ENCODE measurements around the gene TMEM135. TPM values are rescaled to one million over a fixed set of nuclear protein-coding genes. Genes with fewer than 3 reads are reported as not detected.

TMEM135 gene
- total RNA-seq, 1 donor from 2014 or later = 20.6 TPM

DNA sequence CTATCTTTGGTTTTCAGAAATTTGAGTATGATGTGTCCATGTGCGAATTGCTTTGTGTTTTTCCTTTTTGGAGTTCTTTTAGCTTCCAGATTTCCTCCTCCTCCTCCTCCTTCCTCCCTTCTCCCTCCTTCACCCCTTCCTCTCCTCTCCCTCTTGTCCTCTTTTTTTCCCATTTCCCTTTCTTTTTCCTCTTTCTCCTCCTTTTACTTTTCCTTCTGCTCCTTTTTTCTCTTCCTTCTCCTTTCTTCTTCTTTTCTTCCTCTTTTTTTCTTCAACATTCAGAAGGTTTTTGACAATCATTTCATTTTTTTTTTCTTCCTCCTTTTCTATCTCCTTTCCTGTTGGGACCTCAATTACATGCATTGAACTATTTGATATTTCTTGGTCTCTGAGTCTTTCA is 104.9 kb downstream of the TMEM135 start:
- Histone ChIP-seq H3K4me1 (ENCODE audit: insufficient read depth, low read length) (no peaks in the 10 kb centered on the region), H3K79me2 (ENCODE audit: insufficient read depth, low read length) (no peaks in the 10 kb centered on the region), H3K9ac (ENCODE audit: low read length) (no peak overlapping the region), H3K4me2 (ENCODE audit: low read length) (no peak overlapping the region), H3K27ac (ENCODE audit: low read depth, low read length) (no peak overlapping the region), H3K4me3 (ENCODE audit: insufficient read depth, low read depth, low read length) (no peak overlapping the region), H3K36me3 (ENCODE audit: insufficient read depth, low read length) (no peaks in the 10 kb centered on the region), H4K20me1 (ENCODE audit: insufficient read depth, low read length) (peaks cover 18% of the 10 kb centered on the region), H2AFZ (ENCODE audit: low read depth, low read length) (no peak overlapping the region), H3K27me3 (ENCODE audit: insufficient read depth, low read length) (no peaks in the 10 kb centered on the region), H3K9me3 (ENCODE audit: insufficient read depth, low read depth, low read length) (no peaks in the 10 kb centered on the region)
- H3K27me3 Mint-ChIP-seq (ENCODE audit: low read depth, unreplicated experiment) = no peaks in the 10 kb centered on the region
- H3K4me3 Mint-ChIP-seq (ENCODE audit: unreplicated experiment) = no peak overlapping the region
- DNase-seq (ENCODE audit: low read depth) (no peak), FAIRE-seq (no peak)
- H3K36me3 Mint-ChIP-seq (ENCODE audit: low read depth, unreplicated experiment) = no peaks in the 10 kb centered on the region
- no peak overlapping the region for H3K27ac Mint-ChIP-seq (ENCODE audit: unreplicated experiment)
- H3K4me1 Mint-ChIP-seq (ENCODE audit: low read depth, unreplicated experiment) = peaks cover 5% of the 10 kb centered on the region
- TF ChIP-seq, protein P1, sequence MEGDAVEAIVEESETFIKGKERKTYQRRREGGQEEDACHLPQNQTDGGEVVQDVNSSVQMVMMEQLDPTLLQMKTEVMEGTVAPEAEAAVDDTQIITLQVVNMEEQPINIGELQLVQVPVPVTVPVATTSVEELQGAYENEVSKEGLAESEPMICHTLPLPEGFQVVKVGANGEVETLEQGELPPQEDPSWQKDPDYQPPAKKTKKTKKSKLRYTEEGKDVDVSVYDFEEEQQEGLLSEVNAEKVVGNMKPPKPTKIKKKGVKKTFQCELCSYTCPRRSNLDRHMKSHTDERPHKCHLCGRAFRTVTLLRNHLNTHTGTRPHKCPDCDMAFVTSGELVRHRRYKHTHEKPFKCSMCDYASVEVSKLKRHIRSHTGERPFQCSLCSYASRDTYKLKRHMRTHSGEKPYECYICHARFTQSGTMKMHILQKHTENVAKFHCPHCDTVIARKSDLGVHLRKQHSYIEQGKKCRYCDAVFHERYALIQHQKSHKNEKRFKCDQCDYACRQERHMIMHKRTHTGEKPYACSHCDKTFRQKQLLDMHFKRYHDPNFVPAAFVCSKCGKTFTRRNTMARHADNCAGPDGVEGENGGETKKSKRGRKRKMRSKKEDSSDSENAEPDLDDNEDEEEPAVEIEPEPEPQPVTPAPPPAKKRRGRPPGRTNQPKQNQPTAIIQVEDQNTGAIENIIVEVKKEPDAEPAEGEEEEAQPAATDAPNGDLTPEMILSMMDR (IDR thresholded peaks at IDR 0.05; ENCODE audit: insufficient read depth, low read depth, low read length) = no peak
- no peak for TF ChIP-seq EZH2 (IDR thresholded peaks at IDR 0.05; ENCODE audit: insufficient read depth, low read length)
- peaks cover 1% of the 10 kb centered on the region for H3K9me3 Mint-ChIP-seq (ENCODE audit: unreplicated experiment)

- H3K9me3 ChIP-seq (ENCODE audit: insufficient read depth, low read depth, low read length) = no peaks in the 10 kb centered on the region
- H3K9ac ChIP-seq (ENCODE audit: low read length) = no peak overlapping the region
- no peaks in the 10 kb centered on the region for H3K36me3 Mint-ChIP-seq (ENCODE audit: low read depth, unreplicated experiment)
- H3K4me2 ChIP-seq (ENCODE audit: low read length) = no peak overlapping the region
- H3K4me1 Mint-ChIP-seq (ENCODE audit: low read depth, unreplicated experiment) = peaks cover 13% of the 10 kb centered on the region
- H3K4me3 ChIP-seq (ENCODE audit: insufficient read depth, low read depth, low read length) = no peak overlapping the region
- no peak for TF ChIP-seq EZH2 (IDR thresholded peaks at IDR 0.05; ENCODE audit: insufficient read depth, low read length)
- TF ChIP-seq, protein P1 (IDR thresholded peaks at IDR 0.05; ENCODE audit: insufficient read depth, low read depth, low read length) = no peak
- no peaks in the 10 kb centered on the region for H3K27me3 ChIP-seq (ENCODE audit: insufficient read depth, low read length)
- no peaks in the 10 kb centered on the region for H3K36me3 ChIP-seq (ENCODE audit: insufficient read depth, low read length)
- H3K27me3 Mint-ChIP-seq (ENCODE audit: low read depth, unreplicated experiment) = no peaks in the 10 kb centered on the region
- FAIRE-seq (no peak), DNase-seq (ENCODE audit: low read depth) (no peak)
- H3K27ac ChIP-seq (ENCODE audit: low read depth, low read length) = no peak overlapping the region
- peaks cover 1% of the 10 kb centered on the region for H3K9me3 Mint-ChIP-seq (ENCODE audit: unreplicated experiment)
- H3K27ac Mint-ChIP-seq (ENCODE audit: unreplicated experiment) = no peak overlapping the region
- peaks cover 18% of the 10 kb centered on the region for H4K20me1 ChIP-seq (ENCODE audit: insufficient read depth, low read length)
- no peaks in the 10 kb centered on the region for H3K79me2 ChIP-seq (ENCODE audit: insufficient read depth, low read length)
- H3K4me1 ChIP-seq (ENCODE audit: insufficient read depth, low read length) = no peaks in the 10 kb centered on the region
- H3K4me3 Mint-ChIP-seq (ENCODE audit: unreplicated experiment) = no peak overlapping the region
- no peak overlapping the region for H2AFZ ChIP-seq (ENCODE audit: low read depth, low read length)
These were observed 105.9 kb downstream of the TMEM135 start for GRCh38 chr11:87143641-87144040.

- H3K27ac ChIP-seq (ENCODE audit: low read depth, low read length) = no peak overlapping the region
- no peak overlapping the region for H3K27ac Mint-ChIP-seq (ENCODE audit: unreplicated experiment)
- H3K36me3 ChIP-seq (ENCODE audit: insufficient read depth, low read length) = no peaks in the 10 kb centered on the region
- DNase-seq (ENCODE audit: low read depth) (no peak), FAIRE-seq (no peak)
- H4K20me1 ChIP-seq (ENCODE audit: insufficient read depth, low read length) = peaks cover 18% of the 10 kb centered on the region
- no peaks in the 10 kb centered on the region for H3K36me3 Mint-ChIP-seq (ENCODE audit: low read depth, unreplicated experiment)
- H3K9me3 Mint-ChIP-seq (ENCODE audit: unreplicated experiment) = peaks cover 1% of the 10 kb centered on the region
- peaks cover 13% of the 10 kb centered on the region for H3K4me1 Mint-ChIP-seq (ENCODE audit: low read depth, unreplicated experiment)
- no peak overlapping the region for H3K4me3 ChIP-seq (ENCODE audit: insufficient read depth, low read depth, low read length)
- no peak overlapping the region for H3K9ac ChIP-seq (ENCODE audit: low read length)
- no peak overlapping the region for H3K4me2 ChIP-seq (ENCODE audit: low read length)
- TF ChIP-seq EZH2 (IDR thresholded peaks at IDR 0.05; ENCODE audit: insufficient read depth, low read length) = no peak
- TF ChIP-seq, protein P1 (IDR thresholded peaks at IDR 0.05; ENCODE audit: insufficient read depth, low read depth, low read length) = no peak
- H3K9me3 ChIP-seq (ENCODE audit: insufficient read depth, low read depth, low read length) = no peaks in the 10 kb centered on the region
- no peak overlapping the region for H2AFZ ChIP-seq (ENCODE audit: low read depth, low read length)
- no peaks in the 10 kb centered on the region for H3K79me2 ChIP-seq (ENCODE audit: insufficient read depth, low read length)
- H3K27me3 Mint-ChIP-seq (ENCODE audit: low read depth, unreplicated experiment) = no peaks in the 10 kb centered on the region
- no peak overlapping the region for H3K4me3 Mint-ChIP-seq (ENCODE audit: unreplicated experiment)
- no peaks in the 10 kb centered on the region for H3K27me3 ChIP-seq (ENCODE audit: insufficient read depth, low read length)
- no peaks in the 10 kb centered on the region for H3K4me1 ChIP-seq (ENCODE audit: insufficient read depth, low read length)
These were observed 106.5 kb downstream of the TMEM135 start for GRCh38 chr11:87144252-87144651.
